Bronchial epithelial cell (primary cell): ENCODE results near the gene PPP1R14C. TPM values are rescaled to one million over a fixed set of nuclear protein-coding genes. Genes with fewer than 3 reads are reported as not detected.

Experiments used
- DNase-seq: peaks from one replicate; pipeline ENCODE4 v3.0.0-alpha.2; 2010; ENCODE audit warnings: low read depth
- FAIRE-seq: peaks from 2 replicates; lab custom pipeline; 2011; peaks lifted over from hg19 to GRCh38; lab: Jason Lieb, UNC
- H3K27me3 ChIP-seq: 2 replicates; pipeline ENCODE4 v1.5.1; 2011; ENCODE audit warnings: low read length; ENCODE audit not compliant: control insufficient read depth, insufficient read depth
- H3K36me3 ChIP-seq: 2 replicates; pipeline ENCODE4 v1.5.1; 2011; ENCODE audit warnings: low read length; ENCODE audit not compliant: control insufficient read depth, insufficient read depth
- H3K4me3 ChIP-seq: 2 replicates; pipeline ENCODE4 v1.5.1; 2011; ENCODE audit warnings: mild to moderate bottlenecking, low read depth, low read length, control low read depth
- CTCF ChIP-seq: IDR thresholded peaks from 2 replicates; pipeline ENCODE4 v1.5.1; 2011; ENCODE audit warnings: mild to moderate bottlenecking, moderate library complexity, low read length, control low read depth, inconsistent platforms; ENCODE audit not compliant: insufficient read depth, severe bottlenecking
- total RNA-seq: library from RNA; depleted of rRNA; stranded (reverse); fragments of >200 nt; gene quantifications from 2 replicates; pipeline ENCODE4 v1.2.1, GENCODE V29; 2014

PPP1R14C gene
- total RNA-seq, 1 donor from 2014 or later, result 72.1 TPM

- no peak for TF ChIP-seq CTCF
- Histone ChIP-seq H3K36me3 (no peaks in the 10 kb centered on the region), H3K27me3 (no peaks in the 10 kb centered on the region), H3K4me3 (no peak overlapping the region)
- FAIRE-seq, result peak; percentile 13
- DNase-seq, result no peak
These were observed 102.5 kb downstream of the PPP1R14C start for GRCh38 chr6:150245148-150245935.

GRCh38 chr6:150247803-150248202 is 105.0 kb downstream of the PPP1R14C start:
- DNase-seq (no peak), FAIRE-seq (no peak)
- Histone ChIP-seq H3K36me3 (no peaks in the 10 kb centered on the region), H3K27me3 (no peaks in the 10 kb centered on the region), H3K4me3 (no peak overlapping the region)
- TF ChIP-seq CTCF, result no peak

GRCh38 chr6:150248300-150248699 is 105.5 kb downstream of the PPP1R14C start:
- Histone ChIP-seq H3K27me3 (no peaks in the 10 kb centered on the region), H3K36me3 (no peaks in the 10 kb centered on the region), H3K4me3 (no peak overlapping the region)
- DNase-seq (no peak), FAIRE-seq (no peak)
- TF ChIP-seq CTCF, result no peak

- H3K4me3 ChIP-seq, result no peak overlapping the region
- FAIRE-seq, result no peak
- no peaks in the 10 kb centered on the region for H3K27me3 ChIP-seq
- no peaks in the 10 kb centered on the region for H3K36me3 ChIP-seq
- no peak for DNase-seq
- no peak for TF ChIP-seq CTCF
These were observed 106.4 kb downstream of the PPP1R14C start for GRCh38 chr6:150249261-150249660.

- H3K4me3 ChIP-seq, result no peak overlapping the region
- DNase-seq, result peak; percentile 99
- H3K27me3 ChIP-seq, result no peaks in the 10 kb centered on the region
- no peaks in the 10 kb centered on the region for H3K36me3 ChIP-seq
- FAIRE-seq, result peak; percentile 99
- TF ChIP-seq CTCF, result no peak
These were observed 108.0 kb downstream of the PPP1R14C start for GRCh38 chr6:150250826-150251225.
